Hematopoietic multipotent progenitor cell treated with erythropoietin and hydrocortisone succinate and interleukin-3 and kit ligand, for 15 days (in vitro differentiated cells): ENCODE results near the gene IPP.
"Not testable (repeated sequence)": the region's sequence is repeated elsewhere in the genome, so short reads cannot be mapped to it uniquely, and the experiment has no call there.

Experiments used
- DNase-seq: peaks from one replicate; pipeline ENCODE4 v3.0.0-alpha.2; 2015; ENCODE audit warnings: low spot score

The IPP gene

DNA sequence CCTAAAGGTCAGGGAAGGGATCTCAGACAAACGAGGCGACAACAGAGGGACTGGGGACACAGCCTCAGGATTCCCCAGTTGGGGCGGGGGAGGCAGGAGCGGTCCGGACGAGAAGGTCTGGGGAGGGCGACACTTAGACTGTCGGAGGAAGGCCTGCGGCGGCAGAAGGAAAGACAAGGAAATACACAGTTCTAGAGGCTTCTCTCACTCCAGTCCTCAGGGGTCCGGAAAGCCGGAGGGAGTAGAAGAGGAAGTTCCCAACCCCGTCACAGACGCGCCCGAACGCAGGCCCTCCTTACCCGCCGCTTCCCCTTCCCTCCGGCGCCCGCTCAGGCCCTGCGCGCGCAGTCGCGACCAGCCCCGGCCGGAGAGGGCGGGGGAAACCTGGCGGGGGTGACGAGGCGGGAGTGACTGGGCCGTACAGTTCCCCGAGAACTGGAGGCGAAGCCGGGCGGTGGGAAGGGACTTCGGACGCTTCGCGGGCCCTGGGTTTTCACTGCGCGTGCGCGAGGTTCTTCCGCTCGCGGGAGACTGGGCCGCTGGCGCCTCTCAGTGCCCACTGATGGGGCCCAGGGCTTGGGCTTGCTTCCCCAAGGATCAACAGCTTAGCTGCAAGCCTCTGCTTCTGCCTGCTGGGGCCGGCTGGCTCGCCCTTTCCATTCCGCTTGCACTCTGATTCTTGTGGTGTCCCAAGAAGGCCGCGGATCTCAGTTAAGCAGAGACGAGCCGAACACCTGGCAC, at the start of gene IPP:
Gene IPP, minus strand, starts transcription at position 356 of the 741 bp plus-strand sequence. CDS start 4,242 bp downstream, outside the sequence.
- peak; percentile 95 for DNase-seq

DNA sequence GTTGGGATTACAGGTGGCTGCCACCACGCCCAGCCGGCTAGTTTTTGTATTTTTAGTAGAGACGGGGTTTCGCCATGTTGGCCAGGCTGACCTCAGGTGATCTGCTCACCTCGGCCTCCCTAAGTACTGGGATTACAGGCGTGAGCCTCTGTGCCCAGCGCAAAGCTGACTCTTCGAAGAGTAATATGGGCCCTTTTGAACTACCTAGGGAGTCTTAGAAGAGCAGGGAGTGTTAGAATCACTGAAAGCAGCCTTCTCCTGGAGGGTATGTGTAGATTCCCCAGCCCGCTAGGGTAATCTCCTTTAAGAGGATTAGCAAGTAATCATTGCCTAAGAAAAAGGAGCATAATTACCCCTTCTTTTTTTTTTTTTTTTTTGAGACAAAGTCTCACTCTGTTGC, 46.5 kb upstream of the IPP start:
- DNase-seq = no peak

- DNase-seq = no peak
These were observed 45.9 kb upstream of the IPP start for GRCh38 chr1:45796381-45796780.

DNA sequence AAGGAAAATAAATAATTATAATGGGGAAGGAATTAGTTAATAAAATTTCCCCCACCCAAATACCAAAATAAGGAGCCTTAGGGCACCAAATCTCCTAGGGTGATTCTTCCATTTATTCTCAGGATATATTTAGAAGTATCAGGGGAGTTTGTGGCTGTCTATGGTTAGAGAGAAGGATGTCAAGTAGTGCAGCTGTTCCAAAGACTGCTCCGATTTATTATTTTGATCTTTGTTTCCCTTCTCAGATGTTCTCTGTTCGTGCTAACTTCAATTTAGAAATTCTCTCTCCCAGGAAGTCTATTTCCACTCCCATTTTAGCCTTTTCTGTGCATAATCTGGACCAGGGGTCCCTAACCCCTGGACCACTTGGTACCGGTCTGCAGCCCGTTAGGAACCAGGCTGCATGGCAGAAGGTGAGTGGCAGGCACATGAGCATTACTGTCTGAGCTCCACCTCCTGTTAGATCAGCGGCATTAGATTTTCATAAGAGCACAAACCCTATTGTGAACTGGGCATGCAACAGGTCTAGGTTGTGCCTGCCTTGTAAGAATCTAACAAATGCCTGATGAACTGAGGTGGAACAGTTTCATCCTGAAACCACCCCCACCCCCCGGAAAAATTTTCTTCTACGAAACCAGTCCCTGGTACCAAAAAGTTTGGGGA, 43.6 kb upstream of the IPP start:
- no peak for DNase-seq

- DNase-seq = no peak
These were observed 42.3 kb upstream of the IPP start for GRCh38 chr1:45792744-45793143.

DNA sequence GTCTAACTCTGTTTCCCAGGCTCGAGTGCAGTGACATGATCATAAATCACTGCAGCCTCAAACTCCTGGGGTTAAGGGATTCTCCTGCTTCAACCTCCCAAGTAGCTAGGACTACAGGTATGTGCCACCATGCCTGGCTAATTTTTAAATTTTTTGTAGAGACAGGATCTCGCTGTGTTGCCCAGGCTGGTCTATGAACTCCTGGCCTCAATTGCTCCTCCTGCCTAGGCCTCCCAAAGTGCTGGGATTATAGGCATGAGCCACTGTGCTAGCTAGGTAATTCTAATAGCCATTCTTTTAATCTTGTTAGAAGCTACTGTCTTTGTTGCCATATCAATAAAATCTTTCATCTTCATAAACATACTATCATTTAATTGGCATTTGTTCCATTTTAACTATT, 39.1 kb upstream of the IPP start:
- no peak for DNase-seq

GRCh38 chr1:45787905-45788304, 37.5 kb upstream of the IPP start:
- DNase-seq = no peak

DNA sequence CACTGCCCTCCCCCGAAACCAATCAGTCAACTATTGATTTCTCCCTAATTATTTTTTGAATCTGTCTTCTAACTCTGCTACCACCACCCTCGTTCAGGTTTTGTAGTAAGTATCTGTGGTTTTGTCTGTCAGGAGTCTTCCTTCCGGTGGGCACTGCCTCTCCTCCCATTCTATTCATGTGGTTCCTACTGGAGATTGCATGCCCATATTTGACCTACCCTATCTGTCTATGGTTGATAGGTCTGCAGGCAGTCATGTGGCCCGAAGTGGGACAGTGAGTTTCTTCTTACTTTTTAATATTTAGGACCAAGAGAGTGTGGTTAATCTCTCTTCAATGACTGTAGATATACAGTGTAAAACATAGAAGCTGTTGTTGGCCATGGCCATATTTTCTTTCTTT, 35.1 kb upstream of the IPP start:
- DNase-seq = no peak

- DNase-seq = no peak
These were observed 25.3 kb upstream of the IPP start for GRCh38 chr1:45775794-45776193.

GRCh38 chr1:45772971-45773370, 22.5 kb upstream of the IPP start:
- DNase-seq = no peak

GRCh38 chr1:45769261-45769932, 18.9 kb upstream of the IPP start:
- DNase-seq = no peak

DNA sequence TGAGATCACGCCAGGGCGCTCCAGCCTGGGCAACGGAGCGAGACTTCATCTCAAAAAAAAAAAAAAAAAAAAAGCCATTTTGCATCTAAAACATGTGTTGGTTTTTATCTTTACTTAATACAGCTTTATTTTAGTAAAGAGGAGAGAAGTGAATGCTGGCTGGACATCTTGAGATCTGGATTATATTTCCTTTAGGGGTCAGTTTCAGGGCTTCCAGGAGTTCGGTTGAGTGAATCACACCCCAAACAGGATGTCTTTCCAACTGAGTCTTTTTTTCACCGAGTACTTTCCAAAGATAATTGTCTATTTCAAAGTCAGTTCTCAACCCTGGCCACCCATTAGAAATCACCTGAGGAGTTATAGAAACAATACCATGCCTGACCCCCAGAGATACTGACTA, 16.6 kb upstream of the IPP start:
- no peak for DNase-seq

GRCh38 chr1:45765999-45766792, 15.7 kb upstream of the IPP start:
- DNase-seq = no peak

DNA sequence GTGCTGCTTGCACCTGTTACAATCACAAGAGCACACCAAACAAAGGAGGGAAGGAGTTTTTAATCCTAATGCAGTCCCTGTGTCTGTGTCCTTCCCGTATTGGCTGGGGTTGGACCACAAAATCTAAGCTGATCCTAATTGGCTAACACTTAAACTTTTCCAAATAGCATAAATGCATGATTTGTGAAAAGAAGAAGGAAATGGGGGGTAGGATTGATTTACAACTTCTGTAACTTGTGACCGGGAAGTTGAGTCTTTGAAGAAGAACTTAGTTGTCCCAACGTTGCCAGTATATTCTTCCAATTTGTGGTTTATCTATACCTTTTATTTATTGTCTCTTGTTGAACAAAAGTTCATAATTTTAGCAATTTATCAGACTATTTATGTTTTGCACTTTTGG, 11.8 kb upstream of the IPP start:
- DNase-seq = no peak

- DNase-seq = no peak
These were observed 5.2 kb upstream of the IPP start for GRCh38 chr1:45755697-45756096.

DNA sequence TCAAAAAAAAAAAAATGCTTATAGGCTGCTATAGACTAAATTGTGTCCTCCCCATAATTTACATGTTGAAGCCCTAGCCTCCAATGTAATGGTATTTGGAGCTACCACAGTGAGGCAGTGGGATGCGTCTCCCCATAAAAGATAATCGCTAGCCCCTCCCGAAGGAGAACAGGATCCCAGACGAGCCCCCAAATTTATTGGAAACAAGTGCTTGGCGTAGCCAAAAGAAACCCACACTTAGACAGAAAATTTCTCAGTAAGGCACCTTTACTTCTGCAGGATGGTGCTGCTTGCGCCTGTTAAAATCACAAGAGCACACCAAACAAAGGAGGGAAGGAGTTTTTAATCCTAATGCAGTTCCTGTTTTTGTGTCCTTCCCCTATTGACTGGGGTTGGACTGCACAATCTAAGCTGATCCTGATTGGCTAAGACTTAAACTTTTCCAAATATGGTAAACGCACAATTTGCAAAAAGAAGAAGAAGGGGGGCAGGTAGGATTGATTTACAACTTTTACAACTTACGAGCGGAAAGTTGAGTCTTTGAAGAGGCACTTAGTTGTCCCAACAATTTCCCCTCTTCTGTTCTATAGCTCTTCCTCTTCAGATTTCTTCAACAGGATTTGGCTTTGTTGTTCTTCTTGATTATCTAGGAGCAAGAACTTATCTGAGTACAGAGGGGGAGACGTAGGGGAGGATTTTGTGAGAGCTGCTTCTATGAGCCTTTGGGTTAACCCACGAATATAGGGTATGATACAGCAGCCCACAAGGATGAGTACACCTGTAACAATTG, 3.0 kb upstream of the IPP start:
- DNase-seq = no peak

DNA sequence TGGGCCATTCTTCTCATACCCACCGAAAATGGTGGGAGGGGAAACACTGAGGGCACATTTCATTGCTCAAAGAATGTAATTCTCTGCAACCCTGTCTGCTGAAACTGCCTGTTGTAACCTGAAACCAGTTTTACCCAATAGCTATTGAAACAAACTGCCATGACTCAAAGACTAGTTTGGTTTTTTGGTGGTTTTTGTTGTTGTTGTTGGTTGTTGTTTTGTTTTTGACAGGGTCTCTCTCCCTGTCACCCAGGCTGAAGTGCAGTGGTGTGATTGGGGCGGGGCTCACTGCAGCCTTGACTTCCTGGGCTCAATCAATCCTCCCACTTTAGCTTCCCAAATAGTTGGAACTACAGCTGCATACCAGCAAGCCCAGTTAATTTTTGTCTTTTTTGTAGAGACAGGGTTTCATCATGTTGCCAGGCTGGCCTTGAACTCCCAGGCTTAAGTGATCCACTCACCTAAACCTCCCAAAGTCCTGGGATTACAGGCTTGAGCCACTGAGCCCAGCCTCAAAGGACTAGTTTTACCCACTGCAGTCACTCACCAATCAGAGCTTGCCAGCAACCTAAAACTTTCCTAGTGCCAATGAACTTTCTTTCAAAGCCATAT, 2.1 kb upstream of the IPP start:
- no peak for DNase-seq

DNA sequence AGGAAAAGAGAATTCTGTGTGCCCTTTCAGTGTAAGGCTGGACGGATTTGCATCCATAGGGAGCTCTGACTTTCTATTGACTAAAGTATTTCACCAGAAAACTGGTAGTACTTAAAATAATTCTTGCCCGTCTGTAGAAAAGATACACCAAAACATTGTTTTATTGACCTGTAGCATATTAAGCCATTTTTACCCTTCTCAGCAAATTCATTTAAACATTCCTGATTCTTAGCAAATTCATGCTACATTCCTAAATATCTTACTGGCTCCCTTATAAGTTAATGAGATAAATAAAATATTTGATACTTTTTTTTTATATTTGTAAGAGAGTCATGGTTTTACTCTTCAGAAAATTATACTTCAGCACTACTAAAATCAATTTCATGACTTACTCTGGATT, 1.6 kb upstream of the IPP start:
- no peak for DNase-seq

- DNase-seq = not testable (repeated sequence)
These were observed 786 bp upstream of the IPP start for GRCh38 chr1:45751039-45751838.

GRCh38 chr1:45746922-45747321, 3.5 kb downstream of the IPP start:
- no peak for DNase-seq
